Measurements from ENCODE around the gene NAA80.

GRCh38 chr3:50327129-50327528 lies 27.9 kb upstream of the NAA80 start:
- no peak for TF ChIP-seq CTCF (IDR thresholded peaks at IDR 0.05; ENCODE audit: extremely low read depth in 1 of 2, insufficient read depth in 1 of 2, low read depth in 1 of 2, low read length in 2 of 2)
- TF ChIP-seq, protein P1, sequence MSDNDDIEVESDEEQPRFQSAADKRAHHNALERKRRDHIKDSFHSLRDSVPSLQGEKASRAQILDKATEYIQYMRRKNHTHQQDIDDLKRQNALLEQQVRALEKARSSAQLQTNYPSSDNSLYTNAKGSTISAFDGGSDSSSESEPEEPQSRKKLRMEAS (IDR thresholded peaks at IDR 0.05; ENCODE audit: insufficient read depth, insufficient read length) = no peak
- no peak for TF ChIP-seq MYC (IDR thresholded peaks at IDR 0.05; ENCODE audit: low read depth, low read length)
- TF ChIP-seq POLR2A (IDR thresholded peaks at IDR 0.05; ENCODE audit: low read depth, low read length) = no peak
- TF ChIP-seq EZH2 (IDR thresholded peaks at IDR 0.05; ENCODE audit: borderline replicate concordance, low read depth, low read length, severe bottlenecking) = no peak
- TF ChIP-seq POLR2AphosphoS5 (IDR thresholded peaks at IDR 0.05; ENCODE audit: insufficient read depth, low read depth, low read length) = no peak

Data from endothelial cell of umbilical vein (primary cell).